Measurements from ENCODE around the gene NOVA2.

DNA sequence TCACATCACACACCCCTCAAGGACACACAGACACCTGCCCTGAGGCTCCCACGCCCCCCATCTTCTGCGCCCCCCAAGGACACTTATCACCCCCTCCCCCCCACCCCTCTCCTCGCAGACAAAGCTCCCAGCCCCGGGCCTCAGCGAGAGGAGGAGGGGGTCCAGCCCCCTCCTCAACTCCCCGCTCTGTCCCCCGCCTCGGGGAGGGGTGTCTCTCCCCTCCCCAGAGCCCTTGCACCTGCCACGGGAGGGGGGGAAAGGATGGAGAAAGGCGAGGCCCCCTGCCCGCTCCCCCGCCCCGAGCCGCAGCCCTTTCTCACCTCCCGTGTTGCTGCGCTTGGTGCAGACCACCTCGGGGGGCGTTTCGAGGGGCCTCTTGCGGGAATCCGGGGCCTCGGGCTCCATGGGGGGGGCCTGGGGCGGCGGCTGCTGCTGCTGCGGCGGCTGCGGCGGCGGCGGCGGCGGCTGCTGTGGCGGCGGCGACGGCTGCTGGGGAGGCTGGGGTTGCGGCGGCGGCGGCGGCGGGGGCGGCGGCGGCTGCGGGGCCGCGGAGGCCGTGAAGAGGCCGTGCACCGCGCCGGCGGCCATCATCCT, 621 bp downstream of the NOVA2 start:
- TF ChIP-seq, protein P1, sequence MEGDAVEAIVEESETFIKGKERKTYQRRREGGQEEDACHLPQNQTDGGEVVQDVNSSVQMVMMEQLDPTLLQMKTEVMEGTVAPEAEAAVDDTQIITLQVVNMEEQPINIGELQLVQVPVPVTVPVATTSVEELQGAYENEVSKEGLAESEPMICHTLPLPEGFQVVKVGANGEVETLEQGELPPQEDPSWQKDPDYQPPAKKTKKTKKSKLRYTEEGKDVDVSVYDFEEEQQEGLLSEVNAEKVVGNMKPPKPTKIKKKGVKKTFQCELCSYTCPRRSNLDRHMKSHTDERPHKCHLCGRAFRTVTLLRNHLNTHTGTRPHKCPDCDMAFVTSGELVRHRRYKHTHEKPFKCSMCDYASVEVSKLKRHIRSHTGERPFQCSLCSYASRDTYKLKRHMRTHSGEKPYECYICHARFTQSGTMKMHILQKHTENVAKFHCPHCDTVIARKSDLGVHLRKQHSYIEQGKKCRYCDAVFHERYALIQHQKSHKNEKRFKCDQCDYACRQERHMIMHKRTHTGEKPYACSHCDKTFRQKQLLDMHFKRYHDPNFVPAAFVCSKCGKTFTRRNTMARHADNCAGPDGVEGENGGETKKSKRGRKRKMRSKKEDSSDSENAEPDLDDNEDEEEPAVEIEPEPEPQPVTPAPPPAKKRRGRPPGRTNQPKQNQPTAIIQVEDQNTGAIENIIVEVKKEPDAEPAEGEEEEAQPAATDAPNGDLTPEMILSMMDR (IDR thresholded peaks at IDR 0.05) = no peak
- no peak for TF ChIP-seq POLR2A (IDR thresholded peaks at IDR 0.05)
- TF ChIP-seq EP300 (IDR thresholded peaks at IDR 0.05) = no peak
